Thymus (tissue), 14 donors: ENCODE results near the gene OR6C3. TPM values are rescaled to one million over a fixed set of nuclear protein-coding genes. Genes with fewer than 3 reads are reported as not detected.
"Not testable (repeated sequence)": the region's sequence is repeated elsewhere in the genome, so short reads cannot be mapped to it uniquely, and the experiment has no call there.

ENCODE experiments used
- DNase-seq, 9 donors: peaks; one replicate each; pipeline ENCODE4 v3.0.0-alpha.2; 2013; ENCODE audit warnings: low spot score in 9 of 9, low read depth in 6 of 9, missing footprints in 1 of 9
- H3K27ac ChIP-seq, 2 donors: one replicate each; pipeline ENCODE4 v1.5.1; 2013; ENCODE audit warnings: control low read depth in 1 of 2, low read depth in 1 of 2, low read length in 1 of 2, mild to moderate bottlenecking in 1 of 2, moderate library complexity in 1 of 2
- H3K27me3 ChIP-seq, 2 donors: one replicate each; pipeline ENCODE4 v1.5.1; 2013; ENCODE audit warnings: low read length in 1 of 2; ENCODE audit not compliant: control insufficient read depth in 2 of 2, insufficient read depth in 1 of 2
- H3K36me3 ChIP-seq, 2 donors: one replicate each; pipeline ENCODE4 v1.5.1; 2013; ENCODE audit warnings: low read length in 1 of 2, mild to moderate bottlenecking in 1 of 2, moderate library complexity in 1 of 2; ENCODE audit not compliant: control insufficient read depth in 2 of 2, insufficient read depth in 2 of 2
- H3K4me1 ChIP-seq, 2 donors: one replicate each; pipeline ENCODE4 v1.5.1; 2013; ENCODE audit warnings: low read length in 2 of 2; ENCODE audit not compliant: control insufficient read depth in 2 of 2, insufficient read depth in 2 of 2
- H3K4me3 ChIP-seq, 2 donors: one replicate each; pipeline ENCODE4 v1.5.1; 2013; ENCODE audit warnings: low read length in 2 of 2, control low read depth in 1 of 2, mild to moderate bottlenecking in 1 of 2
- H3K9me3 ChIP-seq, 2 donors: one replicate each; pipeline ENCODE4 v1.5.1; 2013; ENCODE audit warnings: low read length in 1 of 2, mild to moderate bottlenecking in 1 of 2; ENCODE audit not compliant: control insufficient read depth in 2 of 2, insufficient read depth in 1 of 2
- WGBS: extraction: QIAGEN DNeasy Blood & Tissue Kit; methylation state at CpG from one replicate; pipeline ENCODE4 v1.1.7; 2013; 5-methylcytosine and 5-hydroxymethylcytosine counted together
- long read RNA-seq, 10 donors: transcript quantifications; one replicate each; lab custom pipeline, GENCODE V29; 2026
- polyA plus RNA-seq: library from polyadenylated mRNA; stranded (reverse); fragments of 200-250 nt; gene quantifications from one replicate; pipeline ENCODE4 v1.2.3, GENCODE V29; 2013
- total RNA-seq: library from RNA; stranded (reverse); fragments of 120-200 nt; gene quantifications from one replicate; pipeline ENCODE4 v1.2.4, GENCODE V29; 2013
- donor health status: healthy.

Gene OR6C3
- total RNA-seq: not detected
- polyA plus RNA-seq: not detected
- long read RNA-seq, donor 1: 0 reads
- long read RNA-seq, donor 2: 0 reads
- long read RNA-seq, donor 3: 0 reads
- long read RNA-seq, donor 4: 0 reads
- long read RNA-seq, donor 5: 0 reads
- long read RNA-seq, donor 6: 0 reads
- long read RNA-seq, donor 7: 0 reads
- long read RNA-seq, donor 8: 0 reads
- long read RNA-seq, donor 9: 0 reads
- long read RNA-seq, donor 10: 0 reads

DNA sequence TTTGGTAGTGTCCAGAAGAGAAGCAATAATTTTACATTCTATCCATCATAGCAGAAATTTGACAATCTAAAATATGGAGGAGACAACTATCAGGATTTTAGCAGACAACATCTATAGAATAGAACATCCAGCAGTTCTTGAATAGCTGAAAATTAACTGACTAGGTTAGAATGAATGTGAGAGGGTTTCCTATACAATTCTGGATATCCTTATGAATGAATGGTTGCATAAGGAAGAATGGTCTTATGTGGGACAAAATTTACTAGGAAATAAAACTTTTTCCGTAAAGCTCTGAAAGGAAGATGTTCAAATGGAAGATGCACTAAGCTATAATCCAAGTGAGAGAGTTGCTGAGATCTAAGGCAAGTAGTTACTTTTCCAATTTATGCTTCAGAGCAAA, at the start of gene OR6C3:
TSS of gene OR6C3 (plus strand) at position 301 of the 400 bp plus-strand sequence. CDS start 955 bp downstream, outside the sequence.
- Histone ChIP-seq H3K9me3 (no peaks in the 10 kb centered on the region), H3K36me3 (no peaks in the 10 kb centered on the region), H3K27ac (no peak within 1 kb of the TSS), H3K4me3 (no peak within 1 kb of the TSS), H3K27me3 (no peaks in the 10 kb centered on the region), H3K4me1 (no peaks in the 10 kb centered on the region)
- no peak for DNase-seq
- WGBS: 94% methylated on average over 1 of the region's 1 CpG

DNA sequence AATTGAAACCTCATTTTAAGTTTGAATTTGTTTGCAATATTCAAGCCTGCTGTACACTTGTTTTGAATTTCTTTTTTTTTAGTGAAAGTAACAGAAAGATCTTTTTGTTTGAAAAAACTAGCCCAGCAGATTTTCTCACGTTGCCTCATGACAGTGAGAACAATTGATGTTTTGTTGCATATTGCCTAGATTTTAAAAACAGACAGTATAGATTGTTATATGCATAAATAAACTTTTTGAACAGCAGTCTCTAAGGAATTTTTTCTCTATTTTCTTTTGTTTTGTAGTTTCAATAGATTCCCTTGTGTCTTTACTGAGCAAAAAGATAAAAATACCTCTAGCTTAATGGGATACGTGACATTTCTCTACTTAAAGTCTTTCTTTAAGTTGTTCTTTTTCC, 49.6 kb upstream of the OR6C3 start:
- H3K27me3 ChIP-seq: no peaks in the 10 kb centered on the region
- H3K27ac ChIP-seq: no peak overlapping the region
- no peaks in the 10 kb centered on the region for H3K9me3 ChIP-seq
- H3K36me3 ChIP-seq: no peaks in the 10 kb centered on the region
- 84% methylated on average over 2 of the region's 2 CpGs for WGBS
- H3K4me1 ChIP-seq: no peaks in the 10 kb centered on the region
- H3K4me3 ChIP-seq: no peak overlapping the region
- no peak for DNase-seq

DNA sequence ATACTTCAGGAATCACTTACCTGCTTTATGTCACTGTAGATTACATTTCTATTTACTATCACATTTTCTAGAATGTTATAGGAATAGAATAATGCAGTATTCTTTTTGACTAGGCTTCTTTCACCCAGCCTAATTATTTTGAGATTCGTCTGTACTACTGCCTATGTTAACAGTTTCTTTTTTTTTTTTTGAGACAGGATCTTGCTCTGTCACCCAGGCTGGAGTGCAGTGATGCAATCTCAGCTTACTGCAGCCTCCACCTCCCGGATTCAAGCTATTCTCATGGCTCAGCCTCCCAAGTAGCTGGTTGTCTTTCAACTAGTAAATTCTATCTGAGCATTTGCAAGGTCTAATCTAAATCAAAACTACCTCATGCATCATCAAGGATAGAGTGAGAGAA, 40.5 kb upstream of the OR6C3 start:
- Histone ChIP-seq H3K4me1 (no peaks in the 10 kb centered on the region), H3K4me3 (no peak overlapping the region), H3K9me3 (no peaks in the 10 kb centered on the region), H3K27me3 (no peaks in the 10 kb centered on the region), H3K36me3 (no peaks in the 10 kb centered on the region), H3K27ac (no peak overlapping the region)
- DNase-seq: no peak
- 71% methylated on average over 2 of the region's 2 CpGs for WGBS

DNA sequence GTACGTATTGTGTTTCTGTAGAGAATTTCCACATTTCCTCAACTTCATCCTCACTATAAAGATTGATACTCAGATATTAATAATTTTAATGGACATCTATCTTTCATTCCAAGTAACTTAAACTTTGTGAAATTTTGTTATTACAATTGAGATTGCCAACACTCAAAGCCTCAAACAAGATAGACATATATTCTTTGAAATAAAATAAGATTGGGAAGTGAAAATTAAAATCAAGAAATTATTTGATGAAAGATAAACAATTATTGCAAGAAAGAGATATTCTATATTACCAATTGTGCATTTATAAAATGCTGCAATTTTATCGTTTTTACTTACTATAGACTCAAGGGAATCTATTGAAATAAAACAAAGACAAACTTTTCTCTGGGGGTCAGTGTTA, 34.1 kb upstream of the OR6C3 start, which contains the start of gene OR6C6:
TSS of gene OR6C6 (minus strand) at position 101 of the 400 bp plus-strand sequence. CDS start 1,337 bp downstream, outside the sequence.
- no peak within 1 kb of the TSS for H3K27ac ChIP-seq
- no peaks in the 10 kb centered on the region for H3K4me1 ChIP-seq
- H3K36me3 ChIP-seq: no peaks in the 10 kb centered on the region
- H3K9me3 ChIP-seq: no peaks in the 10 kb centered on the region
- WGBS: 91% methylated on average over 2 of the region's 2 CpGs
- no peak for DNase-seq
- no peak within 1 kb of the TSS for H3K4me3 ChIP-seq
- H3K27me3 ChIP-seq: no peaks in the 10 kb centered on the region

DNA sequence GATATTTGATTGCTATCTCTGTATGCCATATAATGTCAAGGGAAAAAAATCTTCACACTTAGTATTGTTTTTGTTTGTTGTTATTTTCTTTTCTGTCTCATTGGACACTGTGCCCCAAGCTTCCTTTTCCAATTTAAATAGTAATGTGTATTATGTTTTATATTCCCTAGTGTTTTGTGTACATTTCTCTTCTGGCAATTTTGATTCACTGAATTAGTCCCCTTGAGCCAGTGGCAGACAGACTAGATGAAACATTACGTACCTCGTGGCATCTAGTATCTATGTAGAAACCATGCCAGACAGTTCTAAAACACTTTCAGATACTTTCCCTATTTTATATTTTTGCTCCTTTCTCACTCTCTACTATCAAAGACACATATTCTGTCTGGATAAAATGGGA, 16.5 kb upstream of the OR6C3 start, which contains the start of gene OR6C1:
TSS of gene OR6C1 (plus strand) at position 301 of the 400 bp plus-strand sequence. CDS start 6,257 bp downstream, outside the sequence.
- Histone ChIP-seq H3K27ac (no peak within 1 kb of the TSS), H3K9me3 (no peaks in the 10 kb centered on the region), H3K4me3 (no peak within 1 kb of the TSS), H3K27me3 (no peaks in the 10 kb centered on the region), H3K4me1 (no peaks in the 10 kb centered on the region), H3K36me3 (no peaks in the 10 kb centered on the region)
- WGBS: 93% methylated on average over 2 of the region's 2 CpGs
- DNase-seq: no peak

DNA sequence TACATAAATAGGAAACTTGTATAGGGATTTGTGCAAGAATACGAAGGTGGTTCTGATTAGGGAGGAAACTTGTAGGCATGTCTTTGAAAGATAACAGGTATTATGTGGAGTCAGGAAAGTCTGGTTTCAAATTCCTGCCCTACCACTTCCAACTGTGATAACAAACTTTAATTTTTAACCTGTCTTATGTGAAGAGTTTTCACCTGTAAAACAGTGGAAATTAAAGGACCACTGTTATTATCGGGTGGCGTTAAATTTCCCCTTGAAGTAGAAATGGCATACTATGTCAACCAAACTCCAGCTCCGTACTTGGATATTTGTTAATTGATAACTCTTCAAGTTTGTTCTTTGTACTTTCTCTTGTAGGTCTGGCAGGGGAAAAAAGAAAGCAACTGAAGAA, 10.3 kb upstream of the OR6C3 start:
- WGBS: 84% methylated on average over 4 of the region's 4 CpGs
- Histone ChIP-seq H3K27me3 (no peaks in the 10 kb centered on the region), H3K36me3 (no peaks in the 10 kb centered on the region), H3K4me1 (no peaks in the 10 kb centered on the region), H3K9me3 (no peaks in the 10 kb centered on the region), H3K27ac (no peak overlapping the region), H3K4me3 (no peak overlapping the region)
- DNase-seq: no peak

DNA sequence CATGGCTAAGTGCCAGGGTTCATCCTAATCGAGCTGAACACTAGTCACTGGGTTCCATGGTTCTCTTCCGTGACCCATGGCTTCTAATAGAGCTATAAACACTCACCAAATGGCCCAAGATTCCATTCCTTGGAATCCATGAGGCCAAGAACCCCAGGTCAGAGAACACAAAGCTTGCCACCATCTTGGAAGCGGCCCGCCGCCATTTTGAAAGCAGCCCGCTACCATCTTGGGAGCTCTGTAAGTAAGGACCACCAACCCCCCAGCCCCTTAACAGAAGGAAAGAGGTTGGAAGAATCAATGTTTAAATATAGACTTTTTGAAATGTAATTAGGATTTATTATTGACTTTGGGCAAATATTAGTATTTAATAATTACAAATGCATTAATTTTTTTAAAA, 4.7 kb upstream of the OR6C3 start:
- not testable (repeated sequence) for H3K4me1 ChIP-seq, H3K4me3 ChIP-seq, H3K9me3 ChIP-seq, H3K27ac ChIP-seq, DNase-seq, H3K36me3 ChIP-seq, H3K27me3 ChIP-seq
- WGBS: 98% methylated on average over 6 of the region's 6 CpGs

DNA sequence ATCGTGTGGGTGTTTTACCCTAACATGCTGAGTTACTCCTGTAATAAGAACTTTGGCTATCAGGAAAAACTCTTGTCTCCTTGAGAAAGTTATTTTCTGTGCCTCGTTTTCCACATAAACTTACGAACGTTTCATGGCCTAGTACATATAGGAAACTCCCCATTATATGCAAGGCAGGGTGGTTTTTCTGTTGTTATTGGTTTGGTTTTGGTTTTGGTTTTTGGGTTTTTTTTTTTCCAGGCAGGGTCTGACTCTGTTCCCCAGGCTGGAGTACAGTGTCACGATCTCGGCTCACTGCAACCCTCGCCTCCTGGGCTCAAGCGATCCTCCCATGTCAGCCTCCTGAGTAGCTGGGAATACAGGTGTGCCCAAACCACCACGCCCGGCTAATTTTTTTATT, 5.5 kb downstream of the OR6C3 start:
- WGBS: 94% methylated on average over 10 of the region's 10 CpGs
- no peaks in the 10 kb centered on the region for H3K27me3 ChIP-seq
- DNase-seq: no peak
- H3K27ac ChIP-seq: no peak overlapping the region
- H3K9me3 ChIP-seq: no peaks in the 10 kb centered on the region
- H3K36me3 ChIP-seq: no peaks in the 10 kb centered on the region
- H3K4me1 ChIP-seq: no peaks in the 10 kb centered on the region
- no peak overlapping the region for H3K4me3 ChIP-seq

DNA sequence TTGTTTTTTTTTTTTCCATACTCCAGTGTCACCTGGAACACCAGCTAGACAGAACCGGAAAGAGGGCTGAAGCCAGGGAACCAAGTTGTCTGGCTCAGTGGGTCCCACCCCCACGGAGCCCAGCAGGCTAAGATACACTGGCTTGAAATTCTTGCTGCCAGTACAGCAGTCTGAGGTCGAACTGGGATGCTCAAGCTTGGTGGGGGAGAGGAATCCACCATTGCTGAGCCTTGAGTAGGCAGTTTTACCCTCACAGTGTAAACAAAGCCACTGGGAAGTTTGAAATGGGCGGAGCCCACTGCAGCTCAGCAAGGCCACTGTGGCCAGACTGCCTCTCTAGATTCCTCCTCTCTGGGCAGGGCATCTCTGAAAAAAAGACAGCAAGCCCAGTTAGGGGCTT, 24.8 kb downstream of the OR6C3 start:
- not testable (repeated sequence) for H3K4me1 ChIP-seq, DNase-seq, H3K9me3 ChIP-seq, H3K36me3 ChIP-seq, H3K27ac ChIP-seq, H3K27me3 ChIP-seq, H3K4me3 ChIP-seq
- 74% methylated on average over 4 of the region's 4 CpGs for WGBS
